ENCODE data around the gene DSP.
A peak's percentile ranks its signal among the peaks of the same experiment; 100 is the strongest.

The DSP gene

DNA sequence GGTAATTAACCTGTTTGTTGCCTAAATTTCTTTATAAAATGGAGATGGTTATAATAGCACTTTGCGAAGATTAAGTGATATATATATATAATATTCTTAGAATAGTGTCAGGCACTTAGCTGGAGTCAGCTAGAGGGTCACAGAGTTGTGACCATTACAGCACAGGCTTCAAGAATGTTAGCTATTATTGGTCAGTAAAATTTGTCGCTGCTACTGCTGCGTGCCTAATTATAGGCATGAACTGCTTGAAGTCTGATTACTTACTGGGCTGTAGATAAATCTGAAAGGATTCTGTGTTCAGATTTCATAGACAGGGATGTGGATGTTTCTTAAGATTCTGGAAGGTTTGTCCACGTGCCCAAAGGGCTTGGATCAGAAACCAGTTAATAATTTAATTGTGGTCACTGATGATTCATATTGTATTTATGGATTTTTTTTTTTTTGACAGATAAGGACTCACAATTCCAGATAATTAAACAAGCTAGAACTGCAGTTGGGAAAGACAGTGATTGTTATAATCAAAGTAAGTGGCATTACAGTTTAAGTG is 53.2 kb downstream of the DSP start:
- no peak for DNase-seq

GRCh38 chr6:7604003-7604402 is 62.5 kb downstream of the DSP start:
- no peak for DNase-seq

DNA sequence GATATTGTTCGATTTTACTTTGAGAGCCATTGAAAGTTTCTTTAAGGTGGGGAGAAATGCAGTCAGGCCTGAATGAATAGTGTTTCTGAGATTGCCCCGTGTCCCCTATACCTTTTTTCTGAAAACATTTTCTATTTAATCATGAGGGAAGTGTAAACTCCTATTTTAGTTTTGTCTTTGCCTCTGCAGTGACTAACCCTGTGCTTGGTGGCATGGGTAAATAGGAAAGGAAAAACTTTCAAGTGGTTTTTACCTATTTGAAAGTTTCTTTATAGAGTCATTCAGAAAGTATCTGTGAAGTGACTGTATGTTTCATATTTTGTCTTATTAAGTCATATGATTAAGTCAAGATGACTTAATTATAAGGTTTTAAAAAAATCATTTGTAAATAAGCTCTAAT is 63.0 kb downstream of the DSP start:
- no peak for DNase-seq

- peak; percentile 52 for DNase-seq
Measured at GRCh38 chr6:7615611-7616383, 74.3 kb downstream of the DSP start.

- no peak for DNase-seq
Measured at GRCh38 chr6:7617801-7618764, 76.6 kb downstream of the DSP start.

- DNase-seq = no peak
Measured at GRCh38 chr6:7621761-7622160, 80.3 kb downstream of the DSP start.

- DNase-seq = no peak
Measured at GRCh38 chr6:7624796-7625710, 83.6 kb downstream of the DSP start.

DNA sequence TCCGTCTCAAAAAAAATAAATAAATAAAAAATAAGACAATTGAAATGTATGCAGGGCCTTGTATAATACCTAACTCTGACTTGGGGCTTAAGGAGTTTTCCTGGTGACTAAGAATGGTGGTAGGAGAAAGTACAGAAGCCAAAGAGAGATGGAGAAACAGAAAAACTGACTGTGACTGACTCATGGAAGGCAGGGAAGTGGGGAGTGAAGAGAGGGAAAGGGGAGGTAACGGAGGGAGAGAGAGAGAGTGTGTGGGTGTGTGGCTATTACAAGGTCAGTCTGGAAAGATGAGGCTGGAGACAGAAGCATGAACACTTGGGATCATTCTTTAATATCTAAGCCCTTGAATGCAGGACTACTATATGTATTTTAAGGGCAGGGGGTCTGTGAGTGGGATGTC is 87.0 kb downstream of the DSP start:
- no peak for DNase-seq

DNA sequence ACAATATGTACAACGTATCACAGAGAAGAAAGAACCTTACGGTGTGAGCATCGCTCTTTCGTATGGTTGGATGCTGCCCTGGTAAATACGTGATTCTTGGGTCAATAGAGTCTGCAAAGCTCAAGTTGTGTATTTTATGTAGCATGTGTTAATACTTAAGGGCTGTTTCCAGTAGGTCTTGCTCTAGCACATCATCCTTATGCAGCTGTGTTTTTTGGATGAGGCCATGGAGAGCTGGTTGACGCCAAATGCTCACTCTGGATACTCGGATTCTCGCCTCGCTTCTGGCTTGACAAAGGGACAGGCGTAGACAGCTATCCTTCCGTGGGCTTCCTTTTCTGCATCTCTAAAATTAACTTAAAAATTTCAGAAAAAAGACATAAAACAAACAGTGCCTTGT is 87.4 kb downstream of the DSP start:
- DNase-seq = no peak

GRCh38 chr6:7629321-7629720 is 87.8 kb downstream of the DSP start:
- DNase-seq = no peak

DNA sequence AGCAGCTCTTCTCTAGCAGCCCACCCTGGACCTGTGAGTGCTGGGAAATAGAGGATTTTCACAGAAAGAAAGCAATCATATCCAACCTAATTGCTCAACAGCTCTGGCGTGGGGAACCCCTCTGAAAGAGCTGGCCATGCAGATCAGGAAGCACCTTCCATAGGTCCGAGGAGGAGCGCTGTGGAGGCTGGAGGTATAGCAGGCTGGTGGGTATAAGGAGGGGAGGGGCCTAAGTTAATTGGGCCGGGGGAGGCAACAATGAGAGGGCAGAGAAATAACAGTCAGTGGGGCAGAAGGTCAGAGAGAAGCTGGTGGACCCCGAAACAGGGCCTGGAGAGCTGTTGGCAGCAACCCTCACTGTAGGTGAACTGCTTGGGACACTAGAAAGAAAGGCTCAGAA is 89.3 kb downstream of the DSP start:
- no peak for DNase-seq

- no peak for DNase-seq
Measured at GRCh38 chr6:7631466-7631865, 90.0 kb downstream of the DSP start.

- no peak for DNase-seq
Measured at GRCh38 chr6:7632501-7633290, 91.2 kb downstream of the DSP start.

- no peak for DNase-seq
Measured at GRCh38 chr6:7633361-7633760, 91.9 kb downstream of the DSP start.

GRCh38 chr6:7636151-7636550 is 94.7 kb downstream of the DSP start:
- no peak for DNase-seq
